Medulla oblongata (tissue), 1 donor: ENCODE data around the gene KIF11.
"Not testable (repeated sequence)": the region's sequence is repeated elsewhere in the genome, so short reads cannot be mapped to it uniquely, and the experiment has no call there.

Experiments used
- DNase-seq: peaks from one replicate; pipeline ENCODE4 v3.0.0-alpha.2; 2015; ENCODE audit errors: extremely low spot score

KIF11 gene

DNA sequence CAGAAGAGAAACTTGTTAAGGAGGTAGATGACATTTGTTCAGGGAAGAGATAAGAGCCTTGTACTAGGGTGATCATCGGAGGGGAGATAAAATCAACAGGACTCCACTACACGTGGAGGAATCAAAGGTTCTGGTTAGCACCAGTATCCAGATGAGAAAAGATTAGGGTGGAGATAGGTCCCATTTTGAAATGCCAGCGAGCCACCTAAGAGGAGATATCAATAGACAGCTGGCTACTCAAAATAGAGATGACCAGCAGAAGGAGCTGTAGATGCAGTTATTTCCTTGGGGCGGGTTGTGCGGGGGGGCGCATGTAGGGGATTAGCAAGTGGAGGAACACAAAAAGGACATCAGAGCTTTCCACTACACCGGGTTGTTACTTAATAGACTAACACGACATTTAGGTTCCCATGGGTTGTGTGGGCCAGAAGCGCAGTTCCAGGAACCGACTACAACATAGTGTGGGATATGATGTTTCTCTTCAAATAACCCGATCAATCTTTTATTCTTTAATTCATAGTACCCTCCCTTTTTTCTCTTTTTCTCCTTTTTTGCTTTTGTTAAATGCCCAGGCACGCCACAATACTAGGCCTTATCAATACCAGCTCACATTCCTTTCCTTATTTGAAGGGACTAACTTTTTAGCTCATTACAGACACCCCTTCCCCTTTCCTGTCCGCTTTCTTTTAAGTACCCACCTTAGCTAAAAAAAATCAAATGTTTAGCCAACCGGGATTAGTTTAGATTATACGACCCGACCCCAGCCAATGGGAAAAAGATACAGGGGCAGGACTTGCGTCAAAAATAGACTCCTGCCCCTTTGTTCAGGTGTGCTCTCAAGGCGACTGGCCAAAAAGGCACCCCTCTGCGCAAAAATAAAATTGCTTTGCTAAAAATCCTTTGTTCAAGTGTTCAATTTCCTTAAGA lies 2.0 kb upstream of the KIF11 start:
- DNase-seq, result peak; percentile 55

DNA sequence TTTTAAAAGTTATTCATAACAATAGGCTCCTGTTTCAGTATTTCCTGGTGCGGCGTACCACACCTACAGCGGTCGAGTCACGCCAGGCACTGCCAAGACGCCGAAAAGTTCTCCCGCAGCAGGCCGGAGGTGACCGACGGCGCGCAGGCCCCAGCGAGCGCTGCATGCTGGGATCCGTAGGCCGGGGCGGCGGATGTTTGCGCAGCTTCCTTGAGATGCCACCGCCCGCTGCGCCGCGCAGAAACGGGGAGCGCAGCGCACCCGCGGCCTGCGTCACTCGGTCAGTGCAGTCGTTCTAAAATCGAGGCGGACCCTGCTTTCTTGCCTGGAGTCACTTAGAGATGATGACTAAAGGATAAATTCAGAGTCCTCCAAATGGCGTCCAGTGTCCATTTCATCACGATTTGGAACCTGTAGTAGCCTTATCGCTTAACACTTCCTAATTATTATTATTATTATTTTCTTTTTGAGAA lies 1.3 kb upstream of the KIF11 start:
- DNase-seq, result peak; percentile 91

DNA sequence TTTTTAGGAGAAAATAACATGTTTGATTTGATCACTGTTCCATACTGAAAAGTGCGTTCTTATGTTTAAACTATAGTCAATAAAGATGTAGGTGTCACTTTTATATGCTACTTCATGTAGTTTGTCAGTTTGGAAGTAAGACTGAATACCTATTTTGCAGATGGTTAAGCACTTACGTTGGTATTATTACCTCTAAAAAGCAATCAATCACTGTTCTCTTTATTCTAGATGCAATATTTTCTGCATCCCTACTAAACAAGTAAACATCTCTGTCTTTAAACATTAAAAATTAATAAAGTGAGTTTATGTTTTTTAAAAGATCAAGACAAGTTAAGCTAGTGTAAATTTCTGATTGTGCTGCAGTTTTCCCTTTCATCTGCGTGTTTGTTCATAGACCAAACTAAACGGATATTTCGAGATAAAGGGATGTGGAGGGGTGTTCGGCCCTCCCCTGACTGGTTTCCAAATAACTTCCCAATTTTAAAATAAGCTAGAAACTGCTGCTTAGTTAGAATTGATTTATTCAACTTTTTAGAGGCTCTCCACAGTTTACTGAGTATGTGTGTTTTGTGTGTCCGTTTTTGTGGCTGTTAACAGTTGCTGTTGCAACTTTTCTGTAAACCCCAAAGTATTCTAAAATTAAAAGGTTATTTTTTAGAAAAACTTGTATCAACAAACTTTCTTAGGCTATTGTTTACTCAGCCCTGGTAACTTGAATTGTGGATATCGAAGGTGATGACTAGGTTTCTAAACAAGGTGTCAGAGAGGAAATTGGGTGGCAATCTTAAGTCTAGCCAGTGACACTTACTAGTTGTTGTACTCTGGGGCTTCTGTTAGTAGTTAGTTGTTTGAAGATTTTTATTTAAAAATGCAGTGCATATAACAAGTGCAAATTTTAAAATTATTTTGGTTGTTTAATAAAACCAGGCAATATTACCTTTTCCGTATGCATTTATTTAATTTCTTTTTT lies 974 bp downstream of the KIF11 start:
- no peak for DNase-seq

DNA sequence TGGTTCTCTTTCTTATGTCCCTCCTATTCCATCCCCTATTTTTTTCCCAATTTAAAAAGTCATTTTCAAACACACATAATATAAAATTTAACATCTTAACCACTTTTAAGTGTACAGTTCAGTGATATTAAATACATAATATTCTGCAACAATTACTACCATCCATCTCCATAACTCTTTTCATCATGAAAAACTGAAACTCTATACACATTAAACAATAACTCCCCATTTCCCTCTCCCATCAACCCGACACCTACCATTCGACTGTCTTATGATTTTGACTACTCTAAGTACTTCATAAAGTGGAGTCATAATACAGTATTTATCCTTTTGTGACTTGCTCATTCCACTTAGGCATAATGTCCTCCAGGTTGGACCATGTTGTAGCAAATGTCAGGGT lies 2.6 kb downstream of the KIF11 start:
- no peak for DNase-seq

DNA sequence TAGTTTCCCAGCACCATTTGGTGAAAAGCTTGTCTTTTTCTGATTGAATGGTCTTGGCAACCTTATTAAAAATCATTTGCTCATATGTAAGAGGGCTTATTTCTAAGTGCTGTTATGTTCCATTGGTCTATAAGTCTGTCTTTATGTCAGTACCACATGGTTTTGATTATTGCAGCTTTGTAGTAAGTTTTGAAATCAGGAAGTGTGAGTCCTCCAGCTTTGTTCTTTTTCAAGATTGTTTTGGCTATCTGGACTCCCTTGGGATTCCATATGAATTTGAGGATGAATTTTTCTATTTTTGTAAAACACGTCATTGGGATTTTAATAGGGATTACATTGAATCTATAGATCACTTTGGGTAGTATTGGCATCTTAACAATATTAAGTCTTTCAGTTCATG lies 5.4 kb downstream of the KIF11 start:
- no peak for DNase-seq

DNA sequence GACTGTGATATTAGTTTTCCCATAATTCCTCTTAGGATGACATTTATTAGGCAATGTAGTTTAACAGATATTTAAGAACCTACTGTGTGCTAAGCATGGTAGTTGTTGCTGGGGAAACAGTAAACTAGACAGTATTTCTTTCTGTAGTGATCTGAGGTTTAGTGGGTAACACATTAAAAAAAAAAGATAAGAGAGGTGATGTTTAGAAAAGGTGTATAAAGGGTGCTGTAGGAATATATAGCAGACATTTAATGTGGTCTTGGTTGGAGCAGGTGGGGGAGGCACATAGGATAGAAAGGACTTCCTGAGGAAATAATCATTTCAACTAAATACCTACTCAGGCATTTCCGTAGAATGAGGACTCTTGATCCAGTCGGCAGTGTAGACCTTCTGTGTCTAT lies 11.9 kb downstream of the KIF11 start:
- no peak for DNase-seq

DNA sequence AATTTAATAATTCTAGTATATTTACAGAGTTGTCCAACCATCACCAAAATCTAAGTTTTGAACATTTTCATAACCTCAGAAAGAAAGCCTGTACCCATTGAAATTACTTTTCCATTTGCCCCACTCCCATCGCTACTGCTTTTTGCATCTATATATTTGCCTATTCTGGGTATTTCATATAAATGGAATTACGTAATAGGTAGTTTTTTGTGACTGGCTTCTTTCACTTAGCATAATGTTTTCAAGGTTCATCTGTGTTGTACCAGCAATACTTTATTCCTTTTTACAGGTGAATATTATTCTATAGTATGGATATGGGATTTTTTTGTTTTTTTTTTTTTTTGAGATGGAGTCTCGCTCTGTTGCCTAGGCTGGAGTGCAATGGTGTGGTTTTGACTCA lies 22.6 kb downstream of the KIF11 start:
- DNase-seq, result no peak

DNA sequence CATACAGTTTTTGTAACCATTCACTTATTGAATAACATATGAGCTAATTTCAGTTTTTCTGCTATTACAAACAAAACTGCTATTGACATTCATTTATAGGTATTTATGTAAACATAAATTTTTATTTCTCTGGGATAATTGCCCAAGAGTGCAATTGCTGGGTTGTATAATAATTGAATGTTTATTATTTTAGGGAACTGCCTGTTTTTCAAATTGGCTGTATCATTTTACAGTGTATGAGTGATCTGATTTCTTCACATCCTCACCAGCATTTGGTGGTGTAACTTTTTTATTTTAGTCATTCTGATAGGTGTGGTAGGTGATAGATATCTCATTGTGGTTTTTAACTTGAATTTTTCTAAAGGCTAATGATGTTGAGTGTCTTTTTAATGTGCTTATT lies 26.4 kb downstream of the KIF11 start:
- DNase-seq, result no peak

DNA sequence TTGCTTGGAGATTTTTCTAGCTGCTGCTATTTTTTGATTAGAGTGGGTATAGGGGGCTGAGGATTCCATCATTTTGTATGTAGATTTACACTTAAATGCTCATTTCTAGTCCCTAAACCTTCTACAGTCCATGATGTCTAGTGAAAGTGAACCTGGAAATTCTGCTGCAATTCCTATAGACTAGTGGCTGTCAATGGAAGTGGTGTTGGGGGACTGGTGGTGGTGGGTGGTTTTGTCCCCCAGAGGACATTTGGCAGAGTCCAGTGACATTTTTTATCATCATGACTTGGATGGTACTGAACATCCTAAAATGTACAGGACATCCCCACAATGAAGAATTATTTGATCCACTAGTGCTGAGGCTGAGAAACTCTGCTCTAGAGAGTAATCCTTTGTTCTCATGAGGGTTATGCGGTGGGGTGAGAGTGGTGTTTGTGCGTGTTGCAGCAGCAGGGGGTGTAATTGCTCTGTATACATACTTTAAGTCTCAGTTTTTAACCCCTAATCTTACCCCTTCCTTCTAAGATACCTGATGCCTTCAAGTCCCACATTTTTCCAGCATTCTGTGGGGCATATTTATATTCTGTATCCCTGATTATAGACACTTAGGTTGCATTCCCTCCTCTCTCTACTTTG lies 35.0 kb downstream of the KIF11 start:
- peak; percentile 31 for DNase-seq

DNA sequence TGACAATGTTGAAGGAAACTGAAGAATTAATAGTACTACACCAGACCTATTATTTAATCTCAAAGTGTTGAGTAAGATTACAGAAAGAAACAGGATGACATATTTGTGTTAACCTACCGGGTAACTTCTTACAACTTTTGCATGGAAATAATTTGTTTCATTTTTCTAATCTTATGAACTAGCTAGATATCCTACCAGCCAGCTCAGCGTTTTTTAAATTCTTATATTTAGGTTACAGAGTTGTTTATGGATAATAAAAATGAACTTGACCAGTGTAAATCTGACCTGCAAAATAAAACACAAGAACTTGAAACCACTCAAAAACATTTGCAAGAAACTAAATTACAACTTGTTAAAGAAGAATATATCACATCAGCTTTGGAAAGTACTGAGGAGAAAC lies 37.0 kb downstream of the KIF11 start:
- no peak for DNase-seq

DNA sequence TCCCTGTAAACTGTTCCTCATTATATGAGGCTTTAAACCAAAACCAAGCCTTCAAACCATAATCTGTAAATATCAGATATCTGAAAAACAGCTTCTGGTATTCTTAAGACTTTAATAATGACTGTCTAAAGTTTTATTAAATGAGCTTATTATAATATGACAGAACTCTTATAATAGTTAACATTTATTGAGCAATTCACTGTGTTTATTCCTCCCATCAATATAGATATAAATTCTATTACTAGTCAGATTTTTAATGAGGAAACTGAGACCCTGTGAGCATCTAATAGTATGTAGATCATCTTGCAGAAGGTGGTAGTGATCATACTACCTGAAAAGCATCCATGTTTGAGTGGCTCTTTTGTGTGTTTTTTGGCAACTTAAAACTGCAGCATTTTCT lies 45.1 kb downstream of the KIF11 start:
- DNase-seq, result no peak

DNA sequence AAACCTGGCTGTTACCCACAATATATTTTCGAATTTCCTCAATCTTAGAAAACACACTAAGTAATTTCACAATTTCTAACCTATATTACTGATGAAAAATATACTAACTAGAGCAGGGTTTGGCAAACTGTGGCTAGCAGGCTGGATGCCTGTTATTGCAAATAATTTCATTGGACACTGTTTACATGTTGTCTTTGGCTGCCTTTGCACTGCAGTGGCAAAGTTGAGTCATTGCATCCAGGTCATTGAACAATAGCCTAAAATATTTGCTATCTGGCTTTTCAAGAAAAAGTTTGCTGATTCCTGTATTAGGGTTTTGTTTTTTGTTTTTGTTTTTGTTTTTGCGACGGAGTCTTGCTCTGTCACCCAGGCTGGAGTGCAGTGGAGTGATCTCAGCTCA lies 47.2 kb downstream of the KIF11 start:
- no peak for DNase-seq

DNA sequence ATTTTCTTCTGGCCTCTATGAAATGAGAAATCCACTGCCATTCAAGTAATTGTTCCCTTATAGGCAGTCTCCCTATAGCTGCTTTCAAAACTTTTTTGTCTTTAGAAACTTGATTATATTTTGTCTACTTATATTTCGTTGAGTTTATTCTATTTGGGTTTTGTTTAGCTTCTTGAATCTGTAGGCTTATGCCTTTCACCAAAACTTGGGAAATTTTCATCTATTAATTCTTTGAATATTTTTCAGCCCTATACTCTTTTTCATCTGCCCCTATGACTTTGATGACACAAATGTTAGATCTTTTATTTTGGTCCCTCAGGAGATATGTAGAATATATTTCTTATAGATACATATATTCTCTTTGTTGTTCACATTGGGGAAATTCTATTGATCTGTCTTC lies 48.6 kb downstream of the KIF11 start:
- no peak for DNase-seq

DNA sequence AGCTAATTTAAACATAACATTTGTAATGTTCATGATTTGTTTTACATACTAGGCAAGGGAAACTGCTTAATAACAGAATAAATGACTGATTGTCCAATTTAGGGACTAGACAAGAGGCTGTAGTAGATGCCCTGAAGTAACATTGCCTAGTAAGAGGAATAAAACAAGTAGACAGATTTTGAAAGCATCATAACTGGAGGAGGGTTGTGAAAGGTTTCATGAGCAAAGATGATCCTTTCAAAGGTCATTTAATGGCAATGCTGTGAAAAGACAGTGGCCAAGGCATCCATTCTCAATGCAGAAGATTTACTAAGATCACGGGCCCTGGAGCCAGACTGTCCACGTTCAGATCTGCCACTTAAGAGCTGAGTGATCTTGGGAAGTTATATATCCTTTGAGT lies 52.0 kb downstream of the KIF11 start:
- no peak for DNase-seq

DNA sequence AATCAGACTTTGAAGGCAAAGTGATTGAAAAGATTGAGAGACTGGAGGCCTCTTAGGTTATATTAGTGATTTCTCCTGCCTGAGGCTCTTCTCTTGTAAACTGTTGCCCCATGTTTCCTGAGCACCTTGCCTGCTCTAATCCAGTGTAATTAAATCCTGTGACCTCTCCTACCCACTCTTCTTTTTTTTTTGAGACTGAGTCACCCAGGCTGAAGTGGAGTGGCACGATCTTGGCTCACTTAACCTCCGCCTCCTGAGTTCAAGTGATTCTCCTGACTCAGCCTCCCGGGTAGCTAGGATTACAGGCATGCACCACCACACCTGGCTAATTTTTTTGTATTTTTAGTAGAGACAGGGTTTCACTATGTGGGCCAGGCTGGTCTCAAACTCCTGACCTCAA lies 57.9 kb downstream of the KIF11 start:
- not testable (repeated sequence) for DNase-seq

DNA sequence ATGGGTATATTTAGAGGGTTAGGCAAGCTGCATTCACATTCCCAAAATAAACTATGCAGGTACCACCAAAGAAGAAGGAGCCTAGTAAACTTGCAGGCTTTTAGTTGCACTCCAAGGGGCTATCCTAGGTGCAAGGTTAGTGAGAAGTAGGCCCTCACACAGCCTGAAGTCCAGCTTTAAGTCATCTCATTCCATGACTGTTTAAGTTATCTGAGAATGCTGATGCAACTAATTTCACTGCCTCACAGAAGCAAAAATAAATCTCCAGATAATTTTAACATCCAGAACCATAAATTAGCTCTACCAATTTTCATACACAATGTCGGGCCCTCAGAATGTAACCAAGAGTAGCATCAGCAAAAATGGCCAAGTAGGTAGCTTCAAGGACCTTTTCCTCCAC lies 62.5 kb downstream of the KIF11 start:
- DNase-seq, result no peak

DNA sequence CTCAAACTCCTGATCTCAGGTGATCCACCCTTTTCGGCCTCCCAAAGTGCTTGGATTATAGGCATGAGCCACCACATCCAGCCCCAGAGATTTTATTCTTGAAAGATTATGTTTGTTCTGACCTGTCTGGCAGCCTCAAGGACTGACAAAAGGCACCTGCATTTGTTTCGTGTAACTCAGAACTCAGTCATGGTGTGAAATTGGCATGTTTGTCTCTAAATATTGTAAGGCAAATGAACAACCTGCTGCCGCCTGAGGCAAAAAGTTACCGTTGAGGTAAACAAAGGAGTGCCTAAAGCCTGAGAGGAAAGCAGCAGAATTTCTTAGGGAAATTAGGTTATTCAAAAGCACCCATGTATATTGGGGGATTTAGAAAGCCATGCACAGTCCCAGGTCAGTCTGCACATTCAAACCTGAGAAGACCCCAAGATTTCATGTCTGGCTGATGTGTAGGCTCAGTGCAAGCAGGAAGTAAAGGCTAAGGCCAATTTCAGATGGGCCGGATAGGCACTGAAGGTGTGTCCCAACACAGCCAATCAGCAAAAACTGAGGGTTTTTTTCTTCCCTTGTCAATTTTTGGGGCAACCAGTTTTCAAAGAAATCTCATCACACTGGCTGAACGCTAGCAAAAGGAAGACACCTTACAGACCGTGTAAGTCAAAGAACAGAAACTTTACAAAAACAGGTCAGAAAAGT lies 63.5 kb downstream of the KIF11 start:
- no peak for DNase-seq

DNA sequence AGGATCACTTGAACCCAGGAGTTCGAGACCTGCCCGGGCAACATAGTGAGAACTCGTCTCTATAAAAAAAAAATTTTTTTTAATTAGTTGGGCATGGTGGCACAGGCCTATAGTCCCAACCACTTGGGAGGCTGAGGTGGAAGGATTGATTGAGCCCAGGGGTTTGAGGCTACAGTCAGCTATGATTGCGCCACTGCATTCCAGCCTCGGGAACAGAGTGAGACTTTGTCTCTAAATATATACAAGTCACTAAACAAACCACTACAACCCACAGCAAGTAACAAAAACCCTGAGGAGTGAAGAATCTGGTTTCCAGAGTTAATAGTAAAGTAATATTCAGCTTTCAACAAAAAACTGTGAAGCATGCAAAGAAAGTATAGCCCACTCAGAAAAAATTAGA lies 64.1 kb downstream of the KIF11 start:
- no peak for DNase-seq

DNA sequence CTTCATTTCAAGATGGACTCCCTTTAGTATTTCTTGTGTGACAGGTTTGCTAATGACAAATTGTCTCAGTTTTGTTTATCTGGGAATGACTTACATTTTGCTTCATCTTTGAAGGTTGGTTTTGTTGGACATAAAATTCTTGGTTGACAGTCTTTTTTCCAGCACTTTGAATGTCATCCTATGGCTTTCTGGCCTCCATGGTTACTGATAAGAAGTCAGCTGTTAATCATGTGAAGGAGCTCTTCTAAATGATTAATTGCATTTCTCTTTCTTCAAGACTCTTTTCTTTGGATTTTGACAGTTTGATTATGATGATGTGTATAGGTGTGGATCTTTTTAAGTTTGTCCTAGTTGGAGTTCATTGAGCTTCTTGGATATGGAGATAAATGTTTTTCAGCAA lies 69.9 kb downstream of the KIF11 start:
- DNase-seq, result no peak

DNA sequence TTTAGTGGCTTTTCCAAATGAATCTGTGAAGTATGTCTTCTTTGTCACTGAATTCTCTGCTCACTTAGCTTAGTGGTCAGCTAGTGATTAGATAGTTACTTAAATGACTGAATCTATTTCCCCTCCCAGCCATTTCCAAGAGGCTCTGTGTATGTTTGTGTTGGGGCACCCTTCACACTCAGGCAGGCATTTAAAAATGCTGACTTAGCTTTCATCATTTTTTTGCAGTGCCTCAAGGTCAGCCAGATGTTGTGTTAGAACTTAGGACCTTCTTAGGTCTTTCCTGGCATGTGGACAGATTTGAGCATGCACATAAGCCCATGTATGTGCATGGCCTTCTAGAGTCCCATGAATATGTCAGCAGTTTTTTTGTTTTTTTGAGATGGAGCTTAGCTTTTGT lies 71.4 kb downstream of the KIF11 start:
- DNase-seq, result no peak

DNA sequence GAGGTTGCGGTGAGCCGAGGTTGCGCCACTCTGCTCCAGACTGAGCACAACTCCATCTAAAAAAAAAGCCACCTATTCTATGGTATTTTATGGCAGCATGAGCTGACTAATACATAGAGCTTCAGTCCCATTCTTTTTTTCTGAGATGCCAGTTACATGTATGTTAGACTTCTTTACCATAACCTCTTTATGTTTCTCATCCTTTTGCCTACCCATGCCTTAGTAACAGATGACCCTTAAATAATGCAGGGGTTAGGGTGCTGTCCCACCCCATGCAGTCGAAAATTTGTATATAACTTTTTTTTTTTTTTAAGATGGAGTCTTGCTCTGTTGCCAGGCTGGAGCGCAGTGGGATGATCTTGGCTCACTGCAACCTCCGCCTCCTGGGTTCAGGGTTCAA lies 74.1 kb downstream of the KIF11 start:
- no peak for DNase-seq

DNA sequence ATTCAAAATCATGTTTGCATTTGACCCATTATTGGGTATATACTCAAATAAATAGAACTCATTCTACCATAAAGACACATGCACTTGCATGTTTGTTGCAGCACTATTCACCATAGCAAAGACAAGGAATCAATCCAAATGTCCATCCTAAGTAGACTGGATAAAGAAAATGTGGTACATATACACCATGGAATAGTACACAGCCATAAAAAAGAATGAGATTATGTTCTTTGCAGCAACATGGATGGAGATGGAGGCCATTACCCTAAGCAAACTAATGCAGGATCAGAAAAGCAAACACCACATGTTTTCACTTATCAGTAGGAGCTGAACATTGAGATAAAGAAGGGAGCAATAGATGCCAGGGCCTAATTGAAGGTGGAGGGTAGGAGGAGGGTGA lies 84.8 kb downstream of the KIF11 start:
- no peak for DNase-seq
